H1 (cell line): ENCODE measurements around the gene HLX. TPM values are rescaled to one million over a fixed set of nuclear protein-coding genes. Genes with fewer than 3 reads are reported as not detected.

Source experiments
- CTCF ChIA-PET: fragments of 300-600 bp; sonication (Branson Sonifier 250); formaldehyde crosslinking; loops from one replicate; lab custom pipeline; 2021; ENCODE audit not compliant: partially characterized antibody; lab: Charles Lee
- POLR2A ChIA-PET: fragments of 300-600 bp; sonication (Branson Sonifier 250); formaldehyde crosslinking; loops from one replicate; lab custom pipeline; 2021; ENCODE audit warnings: inconsistent platforms; ENCODE audit not compliant: partially characterized antibody; lab: Charles Lee
- DNase-seq, 2 experiments: peaks; one replicate each; pipeline versions ENCODE4 v3.0.0 to v3.0.0-alpha.2; 2010 to 2022; ENCODE audit warnings: low spot score in 2 of 2, low read depth in 1 of 2, mixed read lengths in 1 of 2
- FAIRE-seq: peaks from 2 replicates; lab custom pipeline; 2011; peaks lifted over from hg19 to GRCh38; lab: Jason Lieb, UNC
- H2AFZ ChIP-seq: 2 replicates; pipeline ENCODE4 v1.8.1; 2012; ENCODE audit warnings: low read length, inconsistent platforms
- H2AK5ac ChIP-seq: 2 replicates; pipeline ENCODE4 v1.6.1; 2013; ENCODE audit warnings: low read depth, low read length
- H2BK120ac ChIP-seq: replicated peaks from 2 replicates; pipeline ENCODE3; 2013; ENCODE audit warnings: low read depth, low read length, inconsistent platforms
- H2BK12ac ChIP-seq: 2 replicates; pipeline ENCODE4 v1.6.1; 2013; ENCODE audit warnings: low read depth, low read length
- H2BK15ac ChIP-seq: 2 replicates; pipeline ENCODE4 v1.6.1; 2013; ENCODE audit warnings: low read length
- H2BK20ac ChIP-seq: 2 replicates; pipeline ENCODE4 v1.6.1; 2013; ENCODE audit warnings: low read length
- H2BK5ac ChIP-seq: 2 replicates; pipeline ENCODE4 v1.6.1; 2013; ENCODE audit warnings: low read depth, low read length
- H3K14ac ChIP-seq: 2 replicates; pipeline ENCODE4 v1.6.1; 2013; ENCODE audit warnings: inconsistent platforms; ENCODE audit not compliant: insufficient read length
- H3K18ac ChIP-seq: 2 replicates; pipeline ENCODE4 v1.6.1; 2013; ENCODE audit warnings: low read length; ENCODE audit errors: extremely low read depth
- H3K23ac ChIP-seq: 2 replicates; pipeline ENCODE4 v1.6.1; 2013; ENCODE audit warnings: inconsistent platforms; ENCODE audit not compliant: insufficient read length
- H3K23me2 ChIP-seq: 2 replicates; pipeline ENCODE4 v1.6.1; 2013; ENCODE audit warnings: low read depth, low read length
- H3K27ac ChIP-seq: 2 replicates; pipeline ENCODE4 v1.6.1; 2011; ENCODE audit warnings: low read depth, low read length, inconsistent platforms
- H3K27me3 ChIP-seq, 4 experiments: replicated peaks in 1 of 4; 1 replicate in 1 of 4; 2 replicates in 3 of 4; pipeline versions ENCODE4 v1.6.1 to v1.8.1; 2011 to 2013; ENCODE audit warnings: low read length in 3 of 4, mild to moderate bottlenecking in 3 of 4, inconsistent platforms in 2 of 4, mixed read lengths in 2 of 4, moderate library complexity in 1 of 4; ENCODE audit not compliant: control insufficient read depth in 3 of 4, insufficient read depth in 3 of 4; ENCODE audit errors: extremely low read depth in 1 of 4
- H3K36me3 ChIP-seq, 4 experiments: 2 replicates each; pipeline versions ENCODE4 v1.6.1 to v1.8.1; 2011 to 2013; ENCODE audit warnings: mild to moderate bottlenecking in 4 of 4, low read length in 3 of 4, moderate library complexity in 2 of 4, control low read depth in 1 of 4, inconsistent platforms in 1 of 4; ENCODE audit not compliant: insufficient read depth in 4 of 4, control insufficient read depth in 2 of 4
- H3K4ac ChIP-seq: replicated peaks from 2 replicates; pipeline ENCODE3; 2013; ENCODE audit warnings: low read length, low read depth, mixed read lengths, inconsistent platforms; ENCODE audit not compliant: insufficient read length
- H3K4me1 ChIP-seq, 4 experiments: replicated peaks in 1 of 4; 1 replicate in 1 of 4; 2 replicates in 3 of 4; pipeline versions ENCODE4 v1.6.1 to v1.8.1; 2011 to 2013; ENCODE audit warnings: low read length in 3 of 4, inconsistent platforms in 2 of 4, mixed read lengths in 1 of 4; ENCODE audit not compliant: insufficient read depth in 4 of 4, control insufficient read depth in 3 of 4
- H3K4me2 ChIP-seq, 2 experiments: 2 replicates each; pipeline versions ENCODE4 v1.6.1 to v1.8.1; 2011 to 2013; ENCODE audit warnings: low read depth in 2 of 2, low read length in 2 of 2, control low read depth in 1 of 2, inconsistent platforms in 1 of 2, mild to moderate bottlenecking in 1 of 2; ENCODE audit not compliant: insufficient read depth in 1 of 2
- H3K4me3 ChIP-seq, 4 experiments: fragments of 200-600, 300-600 bp in 1 of 4; sonication (generic), shearing (Covaris generic), sonication (Bioruptor Twin) in 1 of 4; 2 replicates each; pipeline versions ENCODE4 v1.5.1 to v1.8.1; 2011 to 2016; ENCODE audit warnings: low read length in 4 of 4, low read depth in 3 of 4, control low read depth in 2 of 4, inconsistent platforms in 2 of 4, mild to moderate bottlenecking in 2 of 4, mixed read lengths in 1 of 4, moderate library complexity in 1 of 4; ENCODE audit not compliant: insufficient read depth in 2 of 4; ENCODE audit errors: extremely low read depth in 1 of 4
- H3K56ac ChIP-seq: replicated peaks from 2 replicates; pipeline ENCODE3; 2013; ENCODE audit warnings: low read depth, mild to moderate bottlenecking, mixed read lengths, low read length, inconsistent platforms; ENCODE audit not compliant: insufficient read length
- H3K79me1 ChIP-seq: 2 replicates; pipeline ENCODE4 v1.6.1; 2013; ENCODE audit warnings: low read depth, low read length, control low read depth
- H3K79me2 ChIP-seq, 2 experiments: 2 replicates each; pipeline versions ENCODE4 v1.6.1 to v1.8.1; 2012 to 2013; ENCODE audit warnings: low read length in 2 of 2, mild to moderate bottlenecking in 2 of 2, inconsistent platforms in 1 of 2; ENCODE audit not compliant: insufficient read depth in 2 of 2, control insufficient read depth in 1 of 2
- H3K9ac ChIP-seq, 4 experiments: replicated peaks in 1 of 4; 1 replicate in 1 of 4; 2 replicates in 3 of 4; pipeline versions ENCODE4 v1.6.1 to v1.8.1; 2011 to 2013; ENCODE audit warnings: low read depth in 3 of 4, low read length in 3 of 4, control low read depth in 2 of 4, mild to moderate bottlenecking in 2 of 4, moderate library complexity in 2 of 4, inconsistent platforms in 1 of 4; ENCODE audit errors: extremely low read depth in 1 of 4
- H3K9me3 ChIP-seq, 2 experiments: 2 replicates each; pipeline versions ENCODE4 v1.6.1 to v1.8.1; 2012 to 2013; ENCODE audit warnings: mild to moderate bottlenecking in 2 of 2, moderate library complexity in 2 of 2, control low read depth in 1 of 2, inconsistent platforms in 1 of 2, low read depth in 1 of 2, low read length in 1 of 2, mixed read lengths in 1 of 2; ENCODE audit not compliant: insufficient read depth in 2 of 2
- H4K20me1 ChIP-seq, 2 experiments: replicated peaks in 1 of 2; 2 replicates each; pipeline versions ENCODE3 to v1.8.1; 2011 to 2013; ENCODE audit warnings: inconsistent platforms in 2 of 2, low read length in 2 of 2, mild to moderate bottlenecking in 1 of 2; ENCODE audit not compliant: insufficient read depth in 2 of 2, control insufficient read depth in 1 of 2
- H4K5ac ChIP-seq: 2 replicates; pipeline ENCODE4 v1.6.1; 2013; ENCODE audit warnings: low read length, low read depth, mixed read lengths, inconsistent platforms; ENCODE audit not compliant: insufficient read length
- H4K8ac ChIP-seq: 2 replicates; pipeline ENCODE4 v1.8.0; 2013; ENCODE audit warnings: mild to moderate bottlenecking, moderate library complexity, low read length, inconsistent platforms; ENCODE audit not compliant: insufficient read depth; ENCODE audit errors: extremely low read depth
- H4K91ac ChIP-seq: replicated peaks from 2 replicates; pipeline ENCODE3; 2013; ENCODE audit warnings: low read length, mixed read lengths, inconsistent platforms; ENCODE audit not compliant: insufficient read length
- polyA plus RNA-seq, 7 experiments: library from polyadenylated mRNA; depleted of rRNA in 3 of 7; stranded (reverse) in 5 of 7; unstranded in 2 of 7; fragments of >200 nt in 5 of 7; fragments of 200-250 nt in 2 of 7; gene quantifications; 1 replicate in 5 of 7; 2 replicates in 1 of 7; 4 replicates in 1 of 7; pipeline versions ENCODE4 v1.2.1 to v1.2.3, GENCODE V29; 2011 to 2013; ENCODE audit warnings: missing spikeins in 2 of 7, mixed read lengths in 2 of 7
- total RNA-seq: library from RNA; stranded (reverse); fragmentation: NEBNext Ultra II Directional; extraction: Animal tissue kit (Norgen Biotek cat#: 25700); gene quantifications from 2 replicates; pipeline ENCODE4 v1.2.1, GENCODE V29; 2021
- TF ChIP-seq, protein P1 (sequence below), 3 experiments: IDR thresholded peaks; 1 replicate in 2 of 3; 2 replicates in 1 of 3; pipeline versions ENCODE4 v1.5.1 to v1.6.1; 2011; ENCODE audit warnings: low read length in 3 of 3, mild to moderate bottlenecking in 3 of 3, inconsistent platforms in 2 of 3, low read depth in 1 of 3, moderate library complexity in 1 of 3; ENCODE audit not compliant: insufficient read depth in 1 of 3; ENCODE audit errors: control extremely low read depth in 1 of 3

HLX gene
- total and polyA plus RNA-seq, 2 of the 8 experiments (the other 6 are each of a cell fraction or from before 2014, with no cell fraction given): 0.11 to 0.30 TPM

DNA sequence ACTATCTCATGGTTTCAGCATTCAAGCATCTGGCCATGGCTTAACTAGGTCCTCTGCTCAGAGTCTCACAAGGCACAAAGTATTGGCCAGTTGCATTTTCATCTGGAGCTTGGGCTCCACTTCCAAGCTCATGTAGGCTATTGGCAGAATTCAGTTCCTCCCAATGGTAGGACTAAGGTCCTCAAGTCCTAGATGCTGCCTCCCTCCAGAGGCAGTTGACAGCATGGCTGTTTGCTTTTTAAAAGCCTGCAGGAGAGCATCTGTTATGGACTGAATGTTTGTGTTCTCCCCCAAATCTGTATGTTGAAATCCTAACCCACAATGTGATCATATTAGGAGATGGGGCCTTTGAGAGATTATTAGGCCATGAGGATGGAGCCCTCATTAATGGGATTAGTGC lies 38.0 kb upstream of the HLX start:
- no peak overlapping the region for H4K8ac ChIP-seq
- H2BK120ac ChIP-seq: no peak overlapping the region
- no peak overlapping the region for H2BK20ac ChIP-seq
- H3K4me2 ChIP-seq: no peak overlapping the region
- H3K4me1 ChIP-seq: no peaks in the 10 kb centered on the region
- H3K9me3 ChIP-seq: no peaks in the 10 kb centered on the region
- no peak overlapping the region for H2BK5ac ChIP-seq
- no peak overlapping the region for H2AK5ac ChIP-seq
- no peak overlapping the region for H3K4me3 ChIP-seq
- no peaks in the 10 kb centered on the region for H3K36me3 ChIP-seq
- H3K79me1 ChIP-seq: no peaks in the 10 kb centered on the region
- no peak overlapping the region for H3K23ac ChIP-seq
- CTCF ChIA-PET: interaction anchor here (0.6 to 2.7 kb wide), 11 partner anchors 13 to 683 kb away, joined by 3 to 15 read pairs (median 4); no protein-coding TSS in a partner anchor
- POLR2A ChIA-PET: no interaction called here
- H4K5ac ChIP-seq: no peak overlapping the region
- FAIRE-seq (no peak), DNase-seq (no peak)
- no peak overlapping the region for H2BK15ac ChIP-seq
- H3K27me3 ChIP-seq: no peaks in the 10 kb centered on the region
- H3K56ac ChIP-seq: no peak overlapping the region
- no peaks in the 10 kb centered on the region for H3K79me2 ChIP-seq
- H2AFZ ChIP-seq: no peak overlapping the region
- H3K9ac ChIP-seq: no peak overlapping the region
- H3K18ac ChIP-seq: no peak overlapping the region
- no peak overlapping the region for H3K14ac ChIP-seq
- no peak overlapping the region for H3K27ac ChIP-seq
- H4K20me1 ChIP-seq: no peaks in the 10 kb centered on the region
- H3K4ac ChIP-seq: no peak overlapping the region
- H3K23me2 ChIP-seq: no peaks in the 10 kb centered on the region
- no peak overlapping the region for H4K91ac ChIP-seq
- no peak overlapping the region for H2BK12ac ChIP-seq
- TF ChIP-seq, protein P1, sequence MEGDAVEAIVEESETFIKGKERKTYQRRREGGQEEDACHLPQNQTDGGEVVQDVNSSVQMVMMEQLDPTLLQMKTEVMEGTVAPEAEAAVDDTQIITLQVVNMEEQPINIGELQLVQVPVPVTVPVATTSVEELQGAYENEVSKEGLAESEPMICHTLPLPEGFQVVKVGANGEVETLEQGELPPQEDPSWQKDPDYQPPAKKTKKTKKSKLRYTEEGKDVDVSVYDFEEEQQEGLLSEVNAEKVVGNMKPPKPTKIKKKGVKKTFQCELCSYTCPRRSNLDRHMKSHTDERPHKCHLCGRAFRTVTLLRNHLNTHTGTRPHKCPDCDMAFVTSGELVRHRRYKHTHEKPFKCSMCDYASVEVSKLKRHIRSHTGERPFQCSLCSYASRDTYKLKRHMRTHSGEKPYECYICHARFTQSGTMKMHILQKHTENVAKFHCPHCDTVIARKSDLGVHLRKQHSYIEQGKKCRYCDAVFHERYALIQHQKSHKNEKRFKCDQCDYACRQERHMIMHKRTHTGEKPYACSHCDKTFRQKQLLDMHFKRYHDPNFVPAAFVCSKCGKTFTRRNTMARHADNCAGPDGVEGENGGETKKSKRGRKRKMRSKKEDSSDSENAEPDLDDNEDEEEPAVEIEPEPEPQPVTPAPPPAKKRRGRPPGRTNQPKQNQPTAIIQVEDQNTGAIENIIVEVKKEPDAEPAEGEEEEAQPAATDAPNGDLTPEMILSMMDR (IDR thresholded peaks at IDR 0.05; ENCODE audit: control extremely low read depth in 1 of 3, insufficient read depth in 1 of 3, low read depth in 1 of 3, low read length in 3 of 3): peak in 2 of 3 experiments; percentile 44 to 49; a peak in 3 of 4 replicates
